Type B pancreatic cell (in vitro differentiated cells): ENCODE measurements around the gene AFF3. TPM values are rescaled to one million over a fixed set of nuclear protein-coding genes. Genes with fewer than 3 reads are reported as not detected.

ENCODE experiments used
- DNase-seq: peaks from one replicate; pipeline ENCODE4 v3.0.0; 2021; ENCODE audit warnings: mixed read lengths; ENCODE audit not compliant: unreplicated experiment; ENCODE audit errors: extremely low spot score
- H3K27ac Mint-ChIP-seq: 2 replicates; pipeline ENCODE4 v1.8.0; 2021; ENCODE audit warnings: mild to moderate bottlenecking, mixed read lengths
- H3K27me3 Mint-ChIP-seq: 2 replicates; pipeline ENCODE4 v1.8.0; 2021; ENCODE audit warnings: mixed read lengths
- H3K36me3 Mint-ChIP-seq: 2 replicates; pipeline ENCODE4 v1.8.0; 2021; ENCODE audit warnings: mixed read lengths
- H3K4me1 Mint-ChIP-seq: one replicate; pipeline ENCODE4 v1.8.0; 2021; ENCODE audit warnings: mixed read lengths; ENCODE audit not compliant: unreplicated experiment
- H3K4me3 Mint-ChIP-seq: 2 replicates; pipeline ENCODE4 v1.8.0; 2021; ENCODE audit warnings: mild to moderate bottlenecking, mixed read lengths
- H3K9me3 Mint-ChIP-seq: 2 replicates; pipeline ENCODE4 v1.8.0; 2021; ENCODE audit warnings: mixed read lengths
- CTCF ChIP-seq: fragments of 200-600 bp; sonication (generic); conservative IDR thresholded peaks from 2 replicates; pipeline ENCODE4 v1.5.0; 2021; ENCODE audit warnings: antibody characterized with exemption, mild to moderate bottlenecking
- total RNA-seq: library from RNA; stranded (reverse); gene quantifications from 2 replicates; pipeline ENCODE4 v1.2.1, GENCODE V29; 2021; ENCODE audit warnings: low replicate concordance

Gene AFF3
- total RNA-seq, 1 donor from 2014 or later, result 29.2 TPM

- Mint-ChIP-seq H3K9me3 (no peaks in the 10 kb centered on the region), H3K36me3 (no peaks in the 10 kb centered on the region), H3K4me1 (peaks cover 28% of the 10 kb centered on the region), H3K27me3 (no peaks in the 10 kb centered on the region), H3K27ac (no peak overlapping the region), H3K4me3 (no peak overlapping the region)
- DNase-seq, result no peak
- TF ChIP-seq CTCF, result no peak
Observed at GRCh38 chr2:99641999-99642398, 500.4 kb downstream of the AFF3 start.

GRCh38 chr2:99640635-99641151, 501.7 kb downstream of the AFF3 start:
- Mint-ChIP-seq H3K9me3 (no peaks in the 10 kb centered on the region), H3K27ac (no peak overlapping the region), H3K27me3 (peaks cover 3% of the 10 kb centered on the region), H3K36me3 (no peaks in the 10 kb centered on the region), H3K4me1 (peaks cover 34% of the 10 kb centered on the region), H3K4me3 (no peak overlapping the region)
- no peak for DNase-seq
- no peak for TF ChIP-seq CTCF

DNA sequence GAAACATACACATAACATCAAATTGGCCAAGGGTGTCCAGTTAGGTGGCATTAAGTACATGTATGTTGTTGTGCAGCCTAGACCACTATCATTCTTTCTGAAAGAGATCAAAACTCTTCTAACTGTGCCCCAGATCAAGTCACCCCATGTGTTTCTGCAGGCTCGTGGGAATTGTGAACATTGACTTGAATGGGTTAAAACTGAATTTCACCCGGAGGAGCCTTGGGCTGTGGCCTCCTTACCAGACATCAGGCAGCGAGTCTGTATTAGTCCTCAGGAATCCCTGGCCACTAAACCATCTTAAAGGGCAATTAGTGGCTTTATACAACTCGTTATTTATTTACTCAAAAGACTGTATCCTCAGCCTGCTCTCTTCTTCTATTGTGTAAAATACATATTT, 503.6 kb downstream of the AFF3 start:
- Mint-ChIP-seq H3K27me3 (peaks cover 3% of the 10 kb centered on the region), H3K4me1 (peaks cover 23% of the 10 kb centered on the region), H3K27ac (no peak overlapping the region), H3K9me3 (no peaks in the 10 kb centered on the region), H3K4me3 (no peak overlapping the region), H3K36me3 (no peaks in the 10 kb centered on the region)
- no peak for DNase-seq
- TF ChIP-seq CTCF, result no peak

DNA sequence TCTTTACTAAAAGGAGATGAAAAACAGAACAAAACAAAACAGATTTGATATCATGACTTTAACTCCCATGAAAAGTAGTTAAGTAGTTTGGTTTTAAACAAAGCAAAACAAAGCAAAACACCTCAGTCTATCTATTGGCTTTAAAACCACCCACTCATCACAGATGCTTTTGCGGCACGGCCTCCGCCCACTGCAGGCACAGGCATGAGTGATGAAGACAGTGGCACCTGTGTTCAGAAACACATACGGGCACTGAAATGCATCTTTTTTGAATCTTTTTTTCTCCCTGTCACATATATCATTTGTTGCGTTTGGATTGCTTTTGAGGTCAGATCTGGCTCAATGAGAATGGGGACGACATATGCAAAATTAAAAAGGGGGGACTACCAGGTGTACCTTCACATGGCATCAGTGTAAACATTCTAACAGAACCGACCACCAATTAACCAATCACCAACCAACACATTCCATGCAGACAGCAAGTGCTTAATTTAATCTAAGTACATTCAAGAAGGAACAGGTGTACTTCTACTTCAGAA, 505.2 kb downstream of the AFF3 start:
- Mint-ChIP-seq H3K4me1 (peaks cover 20% of the 10 kb centered on the region), H3K9me3 (no peaks in the 10 kb centered on the region), H3K4me3 (no peak overlapping the region), H3K36me3 (no peaks in the 10 kb centered on the region), H3K27ac (no peak overlapping the region), H3K27me3 (peaks cover 3% of the 10 kb centered on the region)
- no peak for TF ChIP-seq CTCF
- DNase-seq, result no peak

DNA sequence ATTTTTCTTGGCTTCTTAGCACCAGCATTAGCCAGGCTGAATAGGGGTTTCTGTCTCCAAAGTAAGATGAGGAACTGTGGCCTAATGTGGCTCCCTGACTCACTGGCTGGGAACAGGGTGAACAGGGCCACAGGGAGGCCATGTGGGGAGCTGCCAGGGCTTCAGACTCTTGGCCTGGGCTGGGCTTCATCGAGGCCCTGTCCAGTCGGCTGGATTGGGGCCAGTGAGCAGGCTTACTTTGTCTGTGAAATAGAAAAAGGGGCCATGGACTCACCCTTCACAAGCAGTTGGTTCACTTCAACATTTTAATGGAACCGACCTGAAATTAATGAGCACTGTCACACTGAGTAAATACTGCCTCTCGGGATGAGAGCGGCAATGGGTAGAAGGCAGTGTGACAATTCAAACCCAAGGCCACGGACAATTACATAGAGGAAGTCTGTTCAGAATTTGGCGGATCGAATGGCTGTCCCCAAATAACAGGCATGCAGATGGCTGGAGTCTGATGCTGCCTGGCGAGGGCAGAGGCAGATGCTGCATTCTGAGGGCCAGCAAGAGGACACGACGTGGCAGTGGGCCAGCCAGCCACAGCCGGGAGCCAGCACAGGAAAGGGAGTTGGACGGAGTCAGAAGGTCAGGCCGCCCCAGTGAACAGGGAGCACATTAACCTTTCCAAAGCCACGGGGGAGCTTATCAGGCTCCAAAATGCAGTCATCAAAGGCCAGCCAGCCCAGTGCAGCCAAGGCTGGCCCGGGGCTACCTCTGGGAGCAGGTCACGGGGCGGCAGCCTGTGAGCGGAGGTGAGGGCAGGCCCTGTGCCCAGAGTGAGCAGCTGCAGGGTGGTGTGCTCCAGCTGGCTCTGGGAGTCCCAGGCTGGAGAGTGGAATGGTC, 506.0 kb downstream of the AFF3 start:
- peak overlapping the region; percentile 64 for H3K27ac Mint-ChIP-seq

More for the DNA sequence above, 506.0 kb downstream of the AFF3 start:
- TF ChIP-seq CTCF, result no peak
- H3K4me1 Mint-ChIP-seq, result peaks cover 17% of the 10 kb centered on the region
- H3K9me3 Mint-ChIP-seq, result no peaks in the 10 kb centered on the region
- no peak overlapping the region for H3K4me3 Mint-ChIP-seq
- H3K36me3 Mint-ChIP-seq, result no peaks in the 10 kb centered on the region
- DNase-seq, result no peak
- peaks cover 3% of the 10 kb centered on the region for H3K27me3 Mint-ChIP-seq
